ENCODE data around the gene TRIM6.
"Not testable (repeated sequence)": the region's sequence is repeated elsewhere in the genome, so short reads cannot be mapped to it uniquely, and the experiment has no call there.

Gene TRIM6

DNA sequence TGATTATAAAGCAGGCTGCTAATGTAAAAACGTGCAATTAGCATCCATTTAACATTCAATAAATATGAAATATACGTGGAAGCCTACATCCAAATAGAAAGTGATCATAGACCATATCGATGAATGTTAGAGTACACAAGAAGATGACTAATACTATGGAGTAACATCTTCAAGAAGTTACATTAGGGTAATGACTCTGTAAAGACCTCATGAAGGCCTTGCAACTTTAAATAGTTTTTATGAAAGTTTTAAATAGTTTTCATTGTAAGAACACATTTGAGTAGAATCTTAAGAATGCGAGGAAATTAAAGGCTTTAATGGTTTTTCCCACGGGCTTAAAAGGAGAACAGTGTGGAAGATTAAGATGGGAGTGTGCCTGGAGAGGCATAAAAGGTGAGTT is 29.8 kb downstream of the TRIM6 start:
- Histone ChIP-seq H3K27me3 (ENCODE audit: control insufficient read depth, insufficient read depth, low read length) (no peaks in the 10 kb centered on the region), H3K36me3 (ENCODE audit: control insufficient read depth, insufficient read depth, low read length) (no peaks in the 10 kb centered on the region), H3K4me1 (ENCODE audit: control insufficient read depth, insufficient read depth, low read length) (peaks cover 13% of the 10 kb centered on the region; the same call in 1 of the 2 replicates), H3K9ac (ENCODE audit: low read length) (no peak overlapping the region), H3K9me3 (ENCODE audit: control insufficient read depth, insufficient read depth, low read depth, low read length) (0 out of 2 replicates have a peak, but pooled peaks cover 2% of the 10 kb centered on the region), H3K27ac (ENCODE audit: low read depth, low read length) (no peak overlapping the region), H3K4me3 (ENCODE audit: low read depth, low read length) (no peak overlapping the region)

DNA sequence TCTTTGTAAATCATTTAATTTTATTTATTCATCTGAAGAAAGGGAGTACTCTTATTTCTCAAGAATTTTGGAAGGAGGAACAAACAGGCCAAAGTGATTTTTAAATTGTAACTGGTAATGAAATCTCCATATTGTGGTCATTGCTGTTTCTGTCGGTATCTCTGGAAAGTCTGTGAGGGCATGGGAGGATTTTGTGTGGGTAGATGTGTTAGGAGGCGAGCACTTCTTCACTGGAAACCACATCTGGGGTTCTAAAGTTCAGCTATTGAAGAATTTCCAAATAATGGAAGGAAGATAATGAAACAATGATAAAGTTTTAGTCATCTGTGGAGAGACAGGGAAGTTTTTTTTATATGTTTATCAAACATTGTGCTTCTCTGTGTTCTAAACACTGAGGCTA is 35.0 kb downstream of the TRIM6 start:
- no peak overlapping the region for H3K27ac ChIP-seq (ENCODE audit: low read depth, low read length)

GRCh38 chr11:5631969-5632635 is 35.7 kb downstream of the TRIM6 start:
- Histone ChIP-seq H3K9me3 (ENCODE audit: control insufficient read depth, insufficient read depth, low read depth, low read length) (0 out of 2 replicates have a peak, but pooled peaks cover 2% of the 10 kb centered on the region), H3K27ac (ENCODE audit: low read depth, low read length) (no peak overlapping the region), H3K36me3 (ENCODE audit: control insufficient read depth, insufficient read depth, low read length) (no peaks in the 10 kb centered on the region), H3K4me3 (ENCODE audit: low read depth, low read length) (no peak overlapping the region), H3K27me3 (ENCODE audit: control insufficient read depth, insufficient read depth, low read length) (no peaks in the 10 kb centered on the region), H3K9ac (ENCODE audit: low read length) (no peak overlapping the region), H3K4me1 (ENCODE audit: control insufficient read depth, insufficient read depth, low read length) (no peaks in the 10 kb centered on the region)

More for the DNA sequence above, 35.0 kb downstream of the TRIM6 start:
- 0 out of 2 replicates have a peak, but pooled peaks cover 2% of the 10 kb centered on the region for H3K9me3 ChIP-seq (ENCODE audit: control insufficient read depth, insufficient read depth, low read depth, low read length)
- H3K36me3 ChIP-seq (ENCODE audit: control insufficient read depth, insufficient read depth, low read length) = no peaks in the 10 kb centered on the region
- no peak overlapping the region for H3K9ac ChIP-seq (ENCODE audit: low read length)
- H3K4me3 ChIP-seq (ENCODE audit: low read depth, low read length) = no peak overlapping the region
- no peaks in the 10 kb centered on the region for H3K4me1 ChIP-seq (ENCODE audit: control insufficient read depth, insufficient read depth, low read length)
- H3K27me3 ChIP-seq (ENCODE audit: control insufficient read depth, insufficient read depth, low read length) = no peaks in the 10 kb centered on the region

DNA sequence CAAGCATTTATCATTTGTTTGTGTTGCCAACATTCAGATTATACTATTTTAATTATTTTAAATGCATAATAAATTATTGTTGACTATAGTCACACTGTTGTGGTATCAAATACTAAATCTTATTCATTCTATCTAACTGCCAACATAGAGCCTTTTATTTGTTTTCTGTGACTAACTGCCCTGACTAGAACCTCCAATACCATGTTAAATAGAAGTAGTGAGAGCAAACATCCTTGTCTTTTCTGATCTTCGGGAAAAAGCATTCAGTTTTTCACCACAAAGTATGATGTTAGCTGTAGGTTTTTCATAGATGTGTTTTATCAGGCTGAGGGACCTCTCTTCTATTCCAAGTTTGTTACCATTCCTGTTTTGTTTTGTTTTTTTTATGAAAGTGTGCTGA is 43.5 kb downstream of the TRIM6 start:
- no peak overlapping the region for H3K9ac ChIP-seq (ENCODE audit: low read length)
- H3K4me3 ChIP-seq (ENCODE audit: low read depth, low read length) = no peak overlapping the region
- no peak overlapping the region for H3K27ac ChIP-seq (ENCODE audit: low read depth, low read length)
- H3K36me3 ChIP-seq (ENCODE audit: control insufficient read depth, insufficient read depth, low read length) = no peaks in the 10 kb centered on the region
- H3K27me3 ChIP-seq (ENCODE audit: control insufficient read depth, insufficient read depth, low read length) = no peaks in the 10 kb centered on the region
- H3K4me1 ChIP-seq (ENCODE audit: control insufficient read depth, insufficient read depth, low read length) = no peaks in the 10 kb centered on the region
- H3K9me3 ChIP-seq (ENCODE audit: control insufficient read depth, insufficient read depth, low read depth, low read length) = no peaks in the 10 kb centered on the region

- H3K27me3 ChIP-seq (ENCODE audit: control insufficient read depth, insufficient read depth, low read length) = no peaks in the 10 kb centered on the region
- H3K4me1 ChIP-seq (ENCODE audit: control insufficient read depth, insufficient read depth, low read length) = no peaks in the 10 kb centered on the region
- H3K4me3 ChIP-seq (ENCODE audit: low read depth, low read length) = no peak overlapping the region
- no peaks in the 10 kb centered on the region for H3K36me3 ChIP-seq (ENCODE audit: control insufficient read depth, insufficient read depth, low read length)
- no peak overlapping the region for H3K27ac ChIP-seq (ENCODE audit: low read depth, low read length)
- no peaks in the 10 kb centered on the region for H3K9me3 ChIP-seq (ENCODE audit: control insufficient read depth, insufficient read depth, low read depth, low read length)
- no peak overlapping the region for H3K9ac ChIP-seq (ENCODE audit: low read length)
Measured at GRCh38 chr11:5643585-5643984, 47.1 kb downstream of the TRIM6 start.

DNA sequence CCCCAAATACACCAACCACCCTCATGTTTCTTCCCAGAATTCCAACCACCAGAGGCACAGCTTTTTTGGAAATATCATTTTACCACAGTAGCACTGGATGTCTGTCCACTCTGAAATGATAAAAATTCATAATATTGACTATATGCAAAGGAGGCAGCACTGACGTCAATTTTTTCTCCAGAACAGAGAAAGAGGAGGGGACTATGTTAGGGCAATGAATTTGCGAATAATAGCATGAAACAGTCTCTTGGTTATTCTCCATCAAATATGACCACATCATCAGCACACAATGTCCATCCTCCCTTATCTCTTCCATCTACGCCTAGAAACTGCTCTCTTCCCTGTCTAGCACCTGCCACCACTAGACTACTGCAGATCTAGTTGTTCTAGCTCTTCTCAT is 49.7 kb downstream of the TRIM6 start:
- H3K36me3 ChIP-seq (ENCODE audit: control insufficient read depth, insufficient read depth, low read length) = no peaks in the 10 kb centered on the region
- no peak overlapping the region for H3K9ac ChIP-seq (ENCODE audit: low read length)
- no peaks in the 10 kb centered on the region for H3K9me3 ChIP-seq (ENCODE audit: control insufficient read depth, insufficient read depth, low read depth, low read length)
- H3K4me3 ChIP-seq (ENCODE audit: low read depth, low read length) = no peak overlapping the region
- H3K4me1 ChIP-seq (ENCODE audit: control insufficient read depth, insufficient read depth, low read length) = no peaks in the 10 kb centered on the region
- no peak overlapping the region for H3K27ac ChIP-seq (ENCODE audit: low read depth, low read length)
- no peaks in the 10 kb centered on the region for H3K27me3 ChIP-seq (ENCODE audit: control insufficient read depth, insufficient read depth, low read length)

DNA sequence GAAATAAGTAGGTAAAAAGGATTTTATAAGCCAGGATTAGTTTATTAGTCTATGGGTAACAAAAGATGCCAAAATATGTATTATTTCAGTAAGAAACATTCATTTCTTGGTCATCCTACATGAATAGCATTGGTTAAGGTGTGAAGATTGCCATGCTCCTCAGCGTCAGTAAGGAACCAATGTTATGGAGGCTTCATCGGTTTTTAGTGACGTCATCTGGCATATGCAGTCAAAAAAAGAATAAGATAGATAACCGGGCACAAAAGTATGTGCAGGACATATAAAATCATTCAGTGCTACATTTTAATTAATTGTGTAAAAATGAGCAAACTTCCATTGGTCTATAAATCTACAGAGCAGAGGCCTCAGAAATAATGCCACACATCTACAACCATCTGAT is 59.0 kb downstream of the TRIM6 start:
- H3K4me3 ChIP-seq (ENCODE audit: low read depth, low read length) = no peak overlapping the region

GRCh38 chr11:5656956-5657355 is 60.5 kb downstream of the TRIM6 start:
- H3K27me3 ChIP-seq (ENCODE audit: control insufficient read depth, insufficient read depth, low read length); H3K36me3 ChIP-seq (ENCODE audit: control insufficient read depth, insufficient read depth, low read length); H3K4me3 ChIP-seq (ENCODE audit: low read depth, low read length); H3K4me1 ChIP-seq (ENCODE audit: control insufficient read depth, insufficient read depth, low read length); H3K27ac ChIP-seq (ENCODE audit: low read depth, low read length); H3K9ac ChIP-seq (ENCODE audit: low read length); H3K9me3 ChIP-seq (ENCODE audit: control insufficient read depth, insufficient read depth, low read depth, low read length): not testable (repeated sequence)

More for the DNA sequence above, 59.0 kb downstream of the TRIM6 start:
- no peaks in the 10 kb centered on the region for H3K27me3 ChIP-seq (ENCODE audit: control insufficient read depth, insufficient read depth, low read length)
- H3K9ac ChIP-seq (ENCODE audit: low read length) = no peak overlapping the region
- no peak overlapping the region for H3K27ac ChIP-seq (ENCODE audit: low read depth, low read length)
- no peaks in the 10 kb centered on the region for H3K36me3 ChIP-seq (ENCODE audit: control insufficient read depth, insufficient read depth, low read length)
- H3K9me3 ChIP-seq (ENCODE audit: control insufficient read depth, insufficient read depth, low read depth, low read length) = peaks cover 5% of the 10 kb centered on the region; the same call in 1 of the 2 replicates
- H3K4me1 ChIP-seq (ENCODE audit: control insufficient read depth, insufficient read depth, low read length) = no peaks in the 10 kb centered on the region

GRCh38 chr11:5658318-5658717 is 61.9 kb downstream of the TRIM6 start:
- Histone ChIP-seq H3K4me1 (ENCODE audit: control insufficient read depth, insufficient read depth, low read length) (no peaks in the 10 kb centered on the region), H3K4me3 (ENCODE audit: low read depth, low read length) (no peak overlapping the region), H3K27me3 (ENCODE audit: control insufficient read depth, insufficient read depth, low read length) (no peaks in the 10 kb centered on the region), H3K9ac (ENCODE audit: low read length) (no peak overlapping the region), H3K9me3 (ENCODE audit: control insufficient read depth, insufficient read depth, low read depth, low read length) (no peaks in the 10 kb centered on the region), H3K27ac (ENCODE audit: low read depth, low read length) (no peak overlapping the region), H3K36me3 (ENCODE audit: control insufficient read depth, insufficient read depth, low read length) (peaks cover 3% of the 10 kb centered on the region; the same call in 1 of the 2 replicates)

Data from HUES6 (cell line).